Osteocyte (in vitro differentiated cells): ENCODE measurements around the gene HPSE2. TPM values are rescaled to one million over a fixed set of nuclear protein-coding genes. Genes with fewer than 3 reads are reported as not detected.

Source experiments
- DNase-seq: peaks from one replicate; pipeline ENCODE4 v3.0.0; 2021; ENCODE audit warnings: mixed read lengths; ENCODE audit not compliant: unreplicated experiment; ENCODE audit errors: extremely low spot score
- H3K27ac Mint-ChIP-seq: one replicate; pipeline ENCODE4 v1.8.0; 2021; ENCODE audit warnings: mild to moderate bottlenecking, mixed read lengths; ENCODE audit not compliant: unreplicated experiment
- H3K27me3 Mint-ChIP-seq: one replicate; pipeline ENCODE4 v1.8.0; 2021; ENCODE audit warnings: mixed read lengths; ENCODE audit not compliant: unreplicated experiment
- H3K36me3 Mint-ChIP-seq: one replicate; pipeline ENCODE4 v1.8.0; 2021; ENCODE audit warnings: mixed read lengths; ENCODE audit not compliant: unreplicated experiment
- H3K4me1 Mint-ChIP-seq: one replicate; pipeline ENCODE4 v1.8.0; 2021; ENCODE audit warnings: mixed read lengths; ENCODE audit not compliant: unreplicated experiment
- H3K4me3 Mint-ChIP-seq: one replicate; pipeline ENCODE4 v1.8.0; 2021; ENCODE audit warnings: mild to moderate bottlenecking, moderate library complexity, mixed read lengths; ENCODE audit not compliant: unreplicated experiment
- H3K9me3 Mint-ChIP-seq: one replicate; pipeline ENCODE4 v1.8.0; 2021; ENCODE audit warnings: mixed read lengths; ENCODE audit not compliant: unreplicated experiment
- total RNA-seq: library from RNA; stranded (reverse); gene quantifications from 2 replicates; pipeline ENCODE4 v1.2.1, GENCODE V29; 2021
- TF ChIP-seq, protein P1 (sequence below): fragments of 200-600 bp; sonication (generic); IDR thresholded peaks from 2 replicates; pipeline ENCODE4 v1.5.0; 2021; ENCODE audit warnings: antibody characterized with exemption, mild to moderate bottlenecking, moderate library complexity

Gene HPSE2
- total RNA-seq, 1 donor from 2014 or later: not detected

GRCh38 chr10:98492763-98493162 is 742.9 kb downstream of the HPSE2 start:
- no peak overlapping the region for H3K4me3 Mint-ChIP-seq
- no peaks in the 10 kb centered on the region for H3K36me3 Mint-ChIP-seq
- no peak for DNase-seq
- H3K27ac Mint-ChIP-seq: no peak overlapping the region
- H3K9me3 Mint-ChIP-seq: peaks cover 13% of the 10 kb centered on the region
- H3K4me1 Mint-ChIP-seq: no peaks in the 10 kb centered on the region
- TF ChIP-seq, protein P1, sequence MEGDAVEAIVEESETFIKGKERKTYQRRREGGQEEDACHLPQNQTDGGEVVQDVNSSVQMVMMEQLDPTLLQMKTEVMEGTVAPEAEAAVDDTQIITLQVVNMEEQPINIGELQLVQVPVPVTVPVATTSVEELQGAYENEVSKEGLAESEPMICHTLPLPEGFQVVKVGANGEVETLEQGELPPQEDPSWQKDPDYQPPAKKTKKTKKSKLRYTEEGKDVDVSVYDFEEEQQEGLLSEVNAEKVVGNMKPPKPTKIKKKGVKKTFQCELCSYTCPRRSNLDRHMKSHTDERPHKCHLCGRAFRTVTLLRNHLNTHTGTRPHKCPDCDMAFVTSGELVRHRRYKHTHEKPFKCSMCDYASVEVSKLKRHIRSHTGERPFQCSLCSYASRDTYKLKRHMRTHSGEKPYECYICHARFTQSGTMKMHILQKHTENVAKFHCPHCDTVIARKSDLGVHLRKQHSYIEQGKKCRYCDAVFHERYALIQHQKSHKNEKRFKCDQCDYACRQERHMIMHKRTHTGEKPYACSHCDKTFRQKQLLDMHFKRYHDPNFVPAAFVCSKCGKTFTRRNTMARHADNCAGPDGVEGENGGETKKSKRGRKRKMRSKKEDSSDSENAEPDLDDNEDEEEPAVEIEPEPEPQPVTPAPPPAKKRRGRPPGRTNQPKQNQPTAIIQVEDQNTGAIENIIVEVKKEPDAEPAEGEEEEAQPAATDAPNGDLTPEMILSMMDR: no peak
- peaks cover 11% of the 10 kb centered on the region for H3K27me3 Mint-ChIP-seq

- no peaks in the 10 kb centered on the region for H3K36me3 Mint-ChIP-seq
- H3K4me1 Mint-ChIP-seq: no peaks in the 10 kb centered on the region
- H3K4me3 Mint-ChIP-seq: no peak overlapping the region
- H3K27me3 Mint-ChIP-seq: peaks cover 8% of the 10 kb centered on the region
- no peak for DNase-seq
- peaks cover under 1% of the 10 kb centered on the region for H3K9me3 Mint-ChIP-seq
- H3K27ac Mint-ChIP-seq: no peak overlapping the region
- TF ChIP-seq, protein P1: no peak
These were observed 745.8 kb downstream of the HPSE2 start for GRCh38 chr10:98489561-98490481.

DNA sequence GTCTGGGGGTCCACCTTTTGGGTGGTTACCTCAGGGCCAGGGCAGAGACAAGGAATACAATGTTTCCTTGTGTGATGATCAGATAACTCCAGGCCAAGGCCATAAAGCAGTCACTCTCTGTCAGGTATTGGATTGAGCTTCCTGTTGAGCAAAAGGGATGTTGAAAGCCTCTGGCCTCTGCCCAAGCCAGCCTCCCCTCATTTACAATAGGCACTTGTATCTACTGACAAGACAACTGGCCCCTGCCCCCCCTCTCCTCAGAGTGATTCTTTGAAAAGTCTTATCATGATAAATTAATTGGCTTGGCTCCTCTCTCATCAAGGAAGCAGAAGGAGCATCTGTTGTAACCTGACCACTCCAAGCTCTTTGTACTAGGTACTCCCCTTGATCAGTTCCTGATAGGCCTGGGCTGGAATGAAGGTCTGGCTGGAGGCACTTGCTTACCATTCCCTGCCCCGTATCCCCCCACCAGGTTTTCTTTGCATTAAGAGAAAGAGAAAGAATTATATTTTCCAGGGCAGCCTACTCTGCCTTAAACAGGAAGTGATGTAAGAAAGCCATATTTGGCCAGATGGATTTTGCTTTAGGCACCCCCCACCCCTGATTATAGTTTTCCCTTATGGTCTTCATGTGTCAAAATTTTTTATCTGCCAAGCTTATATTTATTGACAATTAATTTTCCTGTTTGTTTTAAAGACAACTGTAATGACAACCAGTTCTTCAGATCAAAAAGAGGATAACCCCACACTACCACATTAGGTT is 746.8 kb downstream of the HPSE2 start:
- H3K9me3 Mint-ChIP-seq: no peaks in the 10 kb centered on the region
- no peak overlapping the region for H3K27ac Mint-ChIP-seq
- no peak overlapping the region for H3K4me3 Mint-ChIP-seq
- H3K27me3 Mint-ChIP-seq: peaks cover 5% of the 10 kb centered on the region
- TF ChIP-seq, protein P1: no peak
- no peaks in the 10 kb centered on the region for H3K36me3 Mint-ChIP-seq
- H3K4me1 Mint-ChIP-seq: no peaks in the 10 kb centered on the region
- no peak for DNase-seq

DNA sequence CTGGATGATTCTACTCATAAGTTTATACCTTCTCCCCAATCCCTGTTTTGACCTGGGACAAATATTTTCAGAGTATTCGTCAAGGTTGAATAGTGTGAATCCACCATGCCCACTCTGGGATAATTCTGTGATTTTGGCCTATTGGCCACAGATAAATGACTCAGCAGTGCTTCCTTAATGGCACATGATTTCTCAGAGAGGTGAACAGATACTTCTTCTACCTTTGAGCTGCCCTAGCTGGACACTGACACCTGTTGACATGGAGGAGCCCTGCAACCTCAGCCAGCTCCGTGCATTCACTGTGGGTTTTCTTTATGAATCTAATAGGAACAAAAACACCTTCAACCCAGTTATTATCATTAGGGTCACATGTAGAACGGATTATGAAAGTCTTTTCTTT is 748.0 kb downstream of the HPSE2 start:
- Mint-ChIP-seq H3K4me1 (no peaks in the 10 kb centered on the region), H3K4me3 (no peak overlapping the region), H3K27ac (no peak overlapping the region), H3K27me3 (peaks cover 2% of the 10 kb centered on the region), H3K9me3 (no peaks in the 10 kb centered on the region), H3K36me3 (no peaks in the 10 kb centered on the region)
- DNase-seq: no peak
- TF ChIP-seq, protein P1: no peak

GRCh38 chr10:98486421-98486820 is 749.2 kb downstream of the HPSE2 start:
- no peaks in the 10 kb centered on the region for H3K9me3 Mint-ChIP-seq
- H3K27me3 Mint-ChIP-seq: peaks cover 2% of the 10 kb centered on the region
- H3K36me3 Mint-ChIP-seq: no peaks in the 10 kb centered on the region
- TF ChIP-seq, protein P1: no peak
- H3K4me3 Mint-ChIP-seq: no peak overlapping the region
- H3K27ac Mint-ChIP-seq: no peak overlapping the region
- no peak for DNase-seq
- H3K4me1 Mint-ChIP-seq: no peaks in the 10 kb centered on the region
